M059J (cell line): ENCODE measurements around the gene SFXN3. TPM values are rescaled to one million over a fixed set of nuclear protein-coding genes. Genes with fewer than 3 reads are reported as not detected.
A peak's percentile ranks its signal among the peaks of the same experiment; 100 is the strongest.

Experiments
- DNase-seq: peaks from one replicate; pipeline ENCODE4 v3.0.0-alpha.2; 2012; ENCODE audit warnings: low read depth
- total RNA-seq: library from RNA; depleted of rRNA; stranded (reverse); fragments of >200 nt; shearing (Covaris generic); gene quantifications from 2 replicates; pipeline ENCODE4 v1.2.3, GENCODE V29; 2014; rRNA removed

Gene SFXN3
- total RNA-seq, 1 experiment from 2014 or later = 58.0 TPM

- no peak for DNase-seq
These were observed 41.9 kb downstream of the SFXN3 start for GRCh38 chr10:101072923-101073322.

- no peak for DNase-seq
These were observed 42.6 kb downstream of the SFXN3 start for GRCh38 chr10:101073631-101074030.

- no peak for DNase-seq
These were observed 44.7 kb downstream of the SFXN3 start for GRCh38 chr10:101075775-101076174.

GRCh38 chr10:101076630-101077029 is 45.6 kb downstream of the SFXN3 start:
- DNase-seq = no peak

- DNase-seq = no peak
These were observed 48.8 kb downstream of the SFXN3 start for GRCh38 chr10:101079874-101080273.

- DNase-seq = no peak
These were observed 50.2 kb downstream of the SFXN3 start for GRCh38 chr10:101080933-101081931.

- DNase-seq = peak; percentile 19
These were observed 54.8 kb downstream of the SFXN3 start for GRCh38 chr10:101085846-101086245.

GRCh38 chr10:101087376-101087775 is 56.3 kb downstream of the SFXN3 start:
- no peak for DNase-seq

GRCh38 chr10:101087965-101088364 is 56.9 kb downstream of the SFXN3 start:
- no peak for DNase-seq

GRCh38 chr10:101089520-101090299 is 58.7 kb downstream of the SFXN3 start:
- no peak for DNase-seq

- DNase-seq = no peak
These were observed 59.6 kb downstream of the SFXN3 start for GRCh38 chr10:101090597-101090996.

Other genes with a start within 250 kb of the SFXN3 start
- 21.9 and 32.0 TPM in 2 replicates for gene SLF2, start 118.3 kb upstream of the SFXN3 start, total RNA-seq
- 0.12 and 0.17 TPM in 2 replicates for gene SEMA4G, start 61.7 kb upstream of the SFXN3 start, total RNA-seq
- gene MRPL43, start 43.7 kb upstream of the SFXN3 start, total RNA-seq = 78.0 and 80.2 TPM in 2 replicates
- 5.4 and 9.6 TPM in 2 replicates for gene TWNK, start 43.7 kb upstream of the SFXN3 start, total RNA-seq
- 25.8 and 61.5 TPM in 2 replicates for gene LZTS2, start 31.4 kb upstream of the SFXN3 start, total RNA-seq
- 0.27 and 1.6 TPM in 2 replicates for gene PDZD7, start 105 bp upstream of the SFXN3 start, total RNA-seq
- 6.7 and 12.5 TPM in 2 replicates for gene KAZALD1, start 30.8 kb downstream of the SFXN3 start, total RNA-seq
- gene TLX1, start 100.1 kb downstream of the SFXN3 start, total RNA-seq = not detected in 2 replicates
- not detected in 2 replicates for gene LBX1, start 198.2 kb downstream of the SFXN3 start, total RNA-seq